ENCODE data around the gene RNF208. TPM values are rescaled to one million over a fixed set of nuclear protein-coding genes. Genes with fewer than 3 reads are reported as not detected.

RNF208 gene
- polyA plus RNA-seq, 5 donors, result 3.2 to 10.8 (median 6.3) TPM

DNA sequence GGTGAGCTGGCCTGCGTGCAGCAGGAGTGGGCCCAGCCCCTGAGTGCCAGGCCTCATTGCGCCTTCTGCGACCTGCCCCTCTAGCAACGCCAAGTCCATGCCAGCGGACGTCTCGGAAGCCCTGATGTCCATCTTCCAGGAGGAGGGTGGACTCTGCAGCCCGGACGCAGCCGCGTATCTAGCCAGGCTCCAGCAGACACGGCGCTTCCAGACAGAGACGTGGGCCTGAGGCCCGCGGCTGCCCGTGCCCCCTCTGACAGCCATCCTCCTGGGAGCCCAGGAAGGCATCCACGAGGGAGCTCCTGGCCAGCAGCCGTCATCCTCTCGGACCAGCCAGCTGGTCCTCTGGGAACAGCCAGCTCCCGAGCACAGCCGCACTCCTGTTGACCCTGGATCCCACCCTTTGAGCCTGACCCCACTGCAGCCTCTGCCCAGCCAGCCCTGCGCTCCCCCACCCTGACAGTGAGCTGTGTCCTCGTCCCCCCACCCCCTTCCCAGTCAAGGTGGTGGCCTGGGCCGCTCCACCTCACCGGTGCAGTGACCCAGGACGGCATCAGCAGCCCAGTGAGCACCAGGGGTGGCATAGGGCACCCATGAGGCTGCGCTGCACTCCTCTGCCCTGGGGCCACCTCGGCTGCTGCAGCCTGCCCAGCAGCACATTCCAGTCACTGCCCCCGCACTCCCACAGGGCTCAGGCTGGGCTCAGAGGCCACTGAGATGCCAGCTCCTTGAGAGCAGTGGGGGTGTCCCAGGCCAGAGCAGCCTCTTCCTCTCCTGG lies 5.7 kb downstream of the RNF208 start:
- DNase-seq, result no peak

GRCh38 chr9:137215196-137215986 lies 6.6 kb downstream of the RNF208 start:
- no peak for DNase-seq

DNA sequence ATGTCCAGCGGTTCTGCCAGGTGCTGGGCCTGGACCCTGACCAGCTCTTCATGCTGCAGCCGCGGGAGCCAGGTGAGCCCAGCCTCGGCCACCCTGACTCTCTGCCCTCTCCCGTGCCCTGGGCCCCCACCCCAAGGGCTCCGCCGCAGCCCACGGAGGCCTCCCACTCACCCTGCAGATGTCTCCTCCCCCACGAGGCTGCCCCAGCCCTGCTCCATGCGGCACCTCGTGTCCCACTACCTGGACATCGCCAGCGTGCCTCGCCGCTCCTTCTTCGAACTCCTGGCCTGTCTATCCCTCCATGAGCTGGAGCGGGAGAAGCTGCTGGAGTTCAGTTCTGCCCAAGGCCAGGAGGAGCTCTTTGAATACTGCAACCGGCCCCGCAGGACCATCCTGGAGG lies 7.4 kb downstream of the RNF208 start:
- no peak for DNase-seq

DNA sequence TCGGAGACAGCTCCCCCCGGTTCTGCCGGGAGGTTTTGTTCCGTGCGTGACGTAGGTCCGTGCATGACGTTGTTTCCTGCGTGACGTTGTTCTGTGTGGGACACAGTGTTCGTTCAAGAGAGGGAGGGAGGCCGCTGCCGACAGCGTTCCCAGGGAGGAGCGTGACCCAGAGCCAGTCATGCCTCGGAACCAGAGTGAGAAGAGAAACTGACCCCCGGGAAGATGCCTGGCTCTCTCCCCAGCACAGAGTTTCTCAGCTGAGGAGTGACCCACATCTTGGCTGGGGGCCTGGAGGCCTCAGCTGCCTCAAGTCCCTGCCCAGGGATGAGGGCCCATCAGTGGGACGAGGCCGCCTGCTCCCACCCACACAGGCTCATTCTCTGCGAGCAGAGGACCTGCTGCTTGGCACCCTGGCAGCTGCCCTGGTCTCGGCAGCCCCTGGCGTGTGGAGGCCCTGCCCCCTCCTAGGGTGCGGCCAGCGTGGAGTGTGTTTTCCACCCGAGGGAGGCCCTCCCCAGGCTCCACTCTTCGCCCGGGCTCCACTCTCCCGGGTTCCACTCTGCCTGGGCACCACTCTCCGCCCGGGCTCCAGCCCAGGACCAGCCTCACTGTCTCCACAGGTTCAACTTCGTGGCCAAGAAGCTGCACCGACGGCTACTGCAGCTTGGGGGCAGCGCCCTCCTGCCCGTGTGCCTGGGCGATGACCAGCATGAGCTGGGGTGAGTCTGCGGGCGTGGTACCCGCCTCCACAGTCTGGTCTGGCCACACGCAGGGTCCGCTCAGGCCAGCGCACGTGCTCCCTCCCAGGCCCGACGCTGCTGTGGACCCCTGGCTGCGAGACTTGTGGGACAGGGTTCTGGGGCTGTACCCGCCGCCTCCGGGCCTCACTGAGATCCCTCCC lies 8.6 kb downstream of the RNF208 start:
- DNase-seq, result no peak

DNA sequence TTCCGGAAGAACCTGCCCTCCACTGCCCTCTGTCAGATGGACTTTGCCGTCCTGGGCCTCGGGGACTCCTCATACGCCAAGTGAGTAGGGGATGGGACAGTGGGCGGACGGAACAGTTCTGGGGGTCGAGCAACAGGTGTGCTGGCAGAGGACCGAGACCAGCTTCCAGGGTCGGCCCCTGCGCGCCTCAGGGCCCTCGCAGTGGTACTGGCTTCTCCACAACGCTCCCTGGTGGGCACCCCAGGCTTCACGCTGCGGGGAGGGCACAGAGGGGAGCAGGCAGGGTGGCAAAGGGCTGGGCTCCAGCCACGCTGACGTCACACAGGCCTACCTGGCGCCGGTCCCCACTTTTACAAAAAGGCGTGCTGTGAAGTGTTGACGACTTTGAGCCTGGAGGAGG lies 9.5 kb downstream of the RNF208 start:
- DNase-seq, result no peak

DNA sequence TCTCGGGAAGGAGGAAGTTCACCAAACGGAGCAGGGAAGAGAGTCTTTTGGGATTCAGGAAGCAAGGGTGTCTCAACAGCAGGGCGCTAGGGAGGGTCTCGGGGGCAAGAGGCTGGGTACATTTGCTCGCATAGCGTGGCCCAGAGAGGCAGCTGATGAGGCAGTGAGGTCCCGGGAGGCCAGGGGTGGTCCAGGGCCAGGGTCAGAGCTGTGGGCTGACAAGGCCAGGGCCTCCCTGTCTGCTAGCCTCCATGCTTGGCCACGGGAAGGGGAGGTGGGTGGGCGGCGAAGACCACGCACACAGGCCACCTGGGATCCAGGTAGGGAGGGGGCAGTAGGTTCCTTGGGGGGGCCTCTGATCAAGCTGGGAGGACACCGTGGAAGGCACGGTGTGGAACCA lies 10.5 kb downstream of the RNF208 start:
- DNase-seq, result no peak

DNA sequence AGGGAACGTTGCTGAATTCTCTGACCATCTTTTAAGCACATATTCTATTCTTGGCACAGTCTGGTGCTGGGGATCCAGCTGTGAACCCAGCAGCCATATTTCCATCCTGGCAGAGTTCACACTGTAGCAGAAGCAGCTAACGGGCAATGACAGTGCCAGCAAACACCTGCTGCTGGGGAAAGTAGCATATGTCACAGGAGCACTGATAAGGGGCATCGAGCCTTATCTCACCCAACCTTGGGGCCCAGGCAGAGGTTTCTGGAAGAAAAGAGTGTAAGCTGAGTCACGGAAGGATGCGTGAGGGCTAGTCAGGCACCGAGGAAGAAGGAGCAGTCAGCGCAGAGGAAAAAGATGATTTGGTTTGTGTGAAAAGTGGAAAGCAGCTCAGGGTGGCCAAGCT lies 15.4 kb downstream of the RNF208 start:
- DNase-seq, result no peak

DNA sequence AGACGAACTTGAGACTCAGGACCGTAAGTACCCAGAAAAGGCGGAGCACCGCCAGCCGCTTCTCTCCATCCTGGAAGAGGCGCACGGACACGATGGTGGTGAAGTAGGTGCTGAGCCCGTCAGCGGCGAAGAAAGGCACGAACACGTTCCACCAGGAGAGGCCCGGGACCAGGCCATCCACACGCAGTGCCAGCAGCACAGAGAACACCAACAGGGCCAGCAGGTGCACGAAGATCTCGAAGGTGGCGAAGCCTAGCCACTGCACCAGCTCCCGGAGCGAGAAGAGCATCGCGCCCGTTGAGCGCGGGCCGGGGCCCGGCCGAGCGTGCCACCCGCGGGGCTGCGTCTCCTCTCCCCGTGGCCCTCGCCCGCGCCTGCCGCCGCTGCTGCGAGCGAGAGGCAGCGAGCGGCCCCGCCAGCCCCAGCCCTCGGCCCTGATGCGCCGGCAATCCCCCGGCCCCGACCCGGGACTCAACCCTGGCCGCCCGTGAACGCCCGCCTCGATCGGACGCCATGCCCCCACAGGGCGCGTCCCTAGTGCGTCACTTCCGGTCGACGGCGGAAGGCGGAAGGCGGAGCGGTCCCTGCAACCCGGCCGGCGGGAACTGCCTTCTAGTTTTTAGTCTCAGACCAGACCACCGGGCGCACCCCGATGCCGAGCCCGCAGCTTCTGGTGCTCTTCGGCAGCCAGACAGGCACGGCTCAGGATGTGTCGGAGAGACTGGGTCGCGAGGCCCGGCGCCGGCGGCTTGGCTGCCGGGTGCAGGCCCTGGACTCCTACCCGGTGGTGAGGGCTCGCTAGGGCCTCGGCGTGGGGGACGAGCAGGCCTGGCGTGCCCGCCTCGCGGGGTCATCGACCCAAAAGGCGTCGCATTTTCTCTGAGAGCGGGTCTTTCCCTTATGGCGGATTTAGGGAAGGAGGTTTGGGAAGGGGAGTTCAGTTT lies 16.6 kb downstream of the RNF208 start, which contains the start of the genes NDOR1 and TMEM203:
Gene NDOR1, plus strand, starts transcription at position 575 of the 944 bp plus-strand sequence. Its CDS starts 78 bp downstream, at position 653.
Gene TMEM203, minus strand, starts transcription at position 523 of the 944 bp plus-strand sequence. Its CDS starts 234 bp downstream, at position 289.
- peak; percentile 83 to 85 for DNase-seq

GRCh38 chr9:137204731-137205125 lies 17.3 kb downstream of the RNF208 start:
- no peak for DNase-seq

DNA sequence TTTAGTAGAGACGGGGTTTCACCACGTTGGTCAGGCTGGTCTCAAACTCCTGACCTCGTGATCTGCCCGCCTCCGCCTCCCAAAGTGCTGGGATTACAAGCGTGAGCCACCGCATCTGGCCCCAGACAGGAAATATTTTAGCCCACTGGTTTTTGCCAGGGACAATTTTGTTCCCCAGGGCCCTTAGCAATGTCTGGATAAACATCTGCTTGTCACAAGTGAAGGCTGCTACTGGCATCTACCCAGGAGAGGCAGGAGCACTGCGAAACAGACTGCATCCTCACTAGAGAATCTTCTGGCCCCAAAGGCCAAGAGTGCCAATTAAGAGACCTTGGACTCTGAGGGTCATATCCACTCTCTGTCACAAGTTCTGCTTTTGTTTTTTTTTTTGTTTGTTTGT lies 19.1 kb downstream of the RNF208 start:
- no peak for DNase-seq

DNA sequence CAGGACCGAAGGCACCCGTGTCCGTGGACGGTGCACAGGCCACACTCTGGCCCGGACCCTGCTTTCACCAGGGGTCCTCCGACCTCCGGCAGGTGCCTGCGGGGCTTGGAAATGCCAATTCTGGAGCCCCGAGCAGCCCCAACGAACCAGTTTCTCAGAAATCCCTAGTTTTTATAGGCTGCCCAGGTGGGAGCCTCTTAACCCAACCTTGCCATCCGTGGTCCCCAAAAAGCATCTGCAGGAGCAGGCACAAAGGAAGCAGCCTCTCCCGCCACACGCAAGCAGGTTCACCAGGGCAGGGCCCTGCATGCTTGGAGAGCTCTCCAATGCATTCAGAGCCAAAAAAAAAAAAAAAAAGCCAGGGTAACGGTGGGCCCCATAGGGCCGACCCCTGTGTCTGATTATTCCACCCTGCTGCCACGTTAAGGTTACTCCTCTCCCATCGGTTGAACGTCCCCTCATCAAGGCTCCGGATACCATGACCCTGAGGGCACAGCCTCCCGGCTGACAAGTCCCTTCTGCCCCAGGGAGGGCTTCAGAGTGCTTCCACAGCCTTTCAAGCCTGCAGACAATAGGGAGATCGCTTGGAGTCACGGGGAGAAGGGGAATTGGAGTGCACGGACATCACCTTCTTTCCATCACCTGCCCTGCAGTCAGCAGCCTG lies 20.7 kb downstream of the RNF208 start:
- DNase-seq, result no peak

DNA sequence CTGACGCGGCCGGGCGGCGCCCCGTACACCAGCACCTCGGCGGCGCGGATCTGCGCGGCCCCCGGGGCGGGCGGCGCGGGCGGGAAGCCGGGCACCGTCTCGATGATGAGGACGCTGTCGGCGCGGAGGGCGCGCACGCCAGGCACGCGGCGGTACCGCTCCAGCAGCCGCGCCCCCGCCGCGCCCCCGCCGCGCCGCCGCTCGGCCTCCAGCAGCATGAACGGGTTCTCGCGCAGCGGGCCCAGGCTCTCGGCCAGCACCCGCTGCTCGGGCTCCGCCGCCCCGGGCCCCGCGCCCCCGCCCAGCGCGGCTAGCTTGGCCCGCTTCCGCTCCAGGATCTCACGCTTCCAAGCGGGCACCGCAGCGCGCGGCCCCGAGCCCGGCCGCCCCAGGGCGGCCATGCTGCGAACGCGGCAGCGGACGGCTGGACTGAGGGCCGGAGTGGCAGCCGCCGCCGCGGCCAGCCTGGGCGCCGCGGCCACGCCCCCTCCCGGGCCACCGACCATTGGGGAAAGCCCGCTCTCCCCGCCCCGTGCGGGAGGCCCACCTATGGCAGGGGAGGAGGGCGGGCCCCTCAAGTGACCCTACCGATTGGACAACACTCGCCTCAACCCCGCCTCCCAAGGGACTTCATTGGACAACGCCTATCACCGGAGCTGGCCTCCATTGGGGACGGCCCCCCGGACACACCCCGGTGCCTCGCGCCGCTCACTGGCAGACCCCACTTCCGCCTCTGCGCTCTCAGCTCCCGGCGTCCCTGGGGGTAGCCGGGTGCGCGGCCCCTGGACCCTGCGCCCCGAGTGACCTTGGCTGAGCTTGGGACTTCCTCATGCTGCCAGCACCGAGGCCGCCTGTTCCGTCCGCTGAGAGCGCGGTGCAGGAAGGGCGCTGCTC lies 21.5 kb downstream of the RNF208 start, which contains the start of gene TPRN:
Gene TPRN, minus strand, starts transcription at position 431 of the 894 bp plus-strand sequence. Its CDS starts 30 bp downstream, at position 401.
- DNase-seq, result peak; percentile 97 to 98

GRCh38 chr9:137199411-137200121 lies 22.5 kb downstream of the RNF208 start:
- DNase-seq, result no peak

DNA sequence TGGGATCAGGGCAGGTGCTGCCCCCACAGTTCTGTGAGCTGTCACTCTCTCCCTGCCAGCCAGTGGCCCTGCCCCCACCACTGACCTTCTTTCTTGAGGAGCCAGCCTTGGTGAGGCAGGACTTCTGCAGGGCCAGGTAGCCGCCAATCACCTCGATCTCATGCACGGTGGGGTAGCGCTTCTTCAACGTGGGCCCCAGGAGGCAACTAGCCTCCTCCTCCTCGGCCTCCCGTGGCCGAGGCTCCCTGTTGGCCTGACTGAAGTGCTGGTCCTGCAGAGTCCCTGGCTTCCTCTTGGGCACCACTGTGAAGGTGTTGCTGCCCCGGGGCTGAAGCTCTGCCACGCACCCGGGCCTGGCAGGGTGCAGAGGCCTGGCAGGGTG lies 23.1 kb downstream of the RNF208 start:
- no peak for DNase-seq

GRCh38 chr9:137198051-137198901 lies 23.8 kb downstream of the RNF208 start:
- no peak for DNase-seq

DNA sequence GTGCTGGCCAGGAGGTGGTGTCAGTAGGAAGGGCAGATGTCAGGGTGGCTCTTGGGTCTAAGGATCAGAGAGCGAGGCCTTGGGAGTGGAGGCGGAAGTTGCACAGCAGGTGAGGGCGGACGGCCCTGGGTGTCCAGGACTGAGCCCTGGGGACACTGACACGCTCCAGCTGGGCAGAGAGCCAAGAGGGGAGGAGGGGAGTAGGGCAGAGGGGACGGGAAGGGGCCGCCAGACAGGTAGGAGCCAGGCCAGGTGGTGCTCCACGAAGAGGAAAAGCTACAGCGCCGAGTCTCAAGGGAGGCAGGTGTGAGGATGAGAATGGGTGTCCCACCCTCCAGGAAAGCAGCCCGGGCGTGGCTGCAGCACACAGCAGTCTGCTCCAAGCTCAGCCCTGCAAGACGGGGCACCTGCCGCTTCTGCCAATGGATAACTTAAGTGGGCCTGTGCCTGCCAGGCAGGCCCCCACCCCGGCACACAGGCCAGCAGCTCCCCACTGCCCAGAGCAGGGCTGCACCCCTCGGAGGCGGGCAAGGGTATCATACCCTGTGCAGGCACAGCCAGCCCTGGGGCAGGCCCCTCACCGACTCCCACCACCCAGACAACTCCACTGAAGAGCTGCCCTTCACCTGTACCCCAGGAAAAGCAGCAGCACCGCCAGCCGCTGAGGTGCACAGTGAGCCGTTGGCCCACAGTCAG lies 26.4 kb downstream of the RNF208 start:
- DNase-seq, result no peak

DNA sequence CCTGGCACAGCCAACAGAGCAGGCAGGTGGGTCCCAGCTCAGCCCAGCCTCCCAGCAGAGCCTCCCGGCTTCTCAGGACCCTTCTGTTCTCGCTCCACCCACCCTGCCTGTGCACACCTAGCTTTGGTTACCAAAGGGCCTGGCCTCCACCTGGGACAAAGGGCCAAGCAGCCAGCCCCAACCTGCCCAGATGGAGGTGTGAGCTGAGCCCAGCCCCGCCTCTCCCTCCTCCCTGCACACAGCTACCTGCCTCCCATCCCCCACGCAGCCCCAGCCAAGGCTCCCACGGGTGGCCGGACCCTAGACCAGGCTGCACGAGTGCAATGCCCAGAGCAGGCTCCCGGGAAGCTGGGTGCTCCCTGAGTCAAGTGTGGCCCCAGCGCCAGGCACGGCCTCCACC lies 27.1 kb downstream of the RNF208 start:
- DNase-seq, result no peak
